K562 (cell line): Measurements from ENCODE around the gene TAX1BP1. TPM values are rescaled to one million over a fixed set of nuclear protein-coding genes. Genes with fewer than 3 reads are reported as not detected.

Experiments
- ARID3A ChIP-seq: IDR thresholded peaks from 2 replicates; pipeline ENCODE4 v1.6.1; 2012; ENCODE audit warnings: low read depth, low read length, improper control_type of control experiment, borderline replicate concordance
- ATF3 ChIP-seq, 2 experiments: fragments of 450-650 bp in 1 of 2; sonication (generic) in 1 of 2; formaldehyde crosslinking in 1 of 2; IDR thresholded peaks in 1 of 2; conservative IDR thresholded peaks in 1 of 2; 2 replicates each; pipeline versions ENCODE4 v1.6.1 to v1.8.1; 2016 to 2023; ENCODE audit warnings: mild to moderate bottlenecking in 2 of 2, moderate library complexity in 2 of 2, inconsistent platforms in 1 of 2, missing genetic modification reagents in 1 of 2
- BCL6 ChIP-seq: fragments of 250-450 bp; sonication (Bioruptor Pico); IDR thresholded peaks from 2 replicates; pipeline ENCODE4 v1.4.0; 2020
- BRD9 ChIP-seq: fragments of 450-650 bp; IDR thresholded peaks from 2 replicates; pipeline ENCODE4 v1.6.1; 2018; ENCODE audit warnings: low read depth; ENCODE audit not compliant: partially characterized antibody
- CBX1 ChIP-seq: sonication (generic); IDR thresholded peaks from 2 replicates; pipeline ENCODE4 v1.6.1; 2016; ENCODE audit warnings: antibody characterized with exemption, low read depth, mild to moderate bottlenecking
- CTCF ChIP-seq, 3 experiments: IDR thresholded peaks in 2 of 3; conservative IDR thresholded peaks in 1 of 3; 2 replicates each; pipeline ENCODE4 v1.5.1; 2011 to 2012; ENCODE audit warnings: low read length in 3 of 3, mild to moderate bottlenecking in 3 of 3, control low read depth in 2 of 3, improper control_type of control experiment in 1 of 3, inconsistent platforms in 1 of 3, low read depth in 1 of 3, mixed read lengths in 1 of 3, moderate library complexity in 1 of 3; ENCODE audit not compliant: insufficient read depth in 2 of 3
- FOXM1 ChIP-seq, 2 experiments: fragments of 450-650 bp in 1 of 2; sonication (generic) in 1 of 2; formaldehyde crosslinking in 1 of 2; IDR thresholded peaks; 2 replicates each; pipeline versions ENCODE4 v1.6.1 to v1.9.0; 2017 to 2022; ENCODE audit warnings: low read depth in 2 of 2, mild to moderate bottlenecking in 2 of 2, missing genetic modification reagents in 1 of 2, moderate library complexity in 1 of 2
- HMBOX1 ChIP-seq: sonication (generic); IDR thresholded peaks from 2 replicates; pipeline ENCODE4 v1.6.1; 2016
- JUND ChIP-seq, 2 experiments: IDR thresholded peaks; 2 replicates in 1 of 2; 3 replicates in 1 of 2; pipeline ENCODE4 v1.6.1; 2011; ENCODE audit warnings: borderline replicate concordance in 2 of 2, low read depth in 2 of 2, low read length in 2 of 2, improper control_type of control experiment in 1 of 2, missing biosample characterization in 1 of 2, missing genetic modification characterization in 1 of 2, missing genetic modification reagents in 1 of 2
- NR0B1 ChIP-seq: fragments of 450-650 bp; IDR thresholded peaks from one replicate; pipeline ENCODE4 v1.6.1; 2018; ENCODE audit warnings: mild to moderate bottlenecking, moderate library complexity; ENCODE audit not compliant: partially characterized antibody
- PKNOX1 ChIP-seq: fragments of 450-650 bp; IDR thresholded peaks from 2 replicates; pipeline ENCODE4 v1.6.1; 2016
- RFX5 ChIP-seq: IDR thresholded peaks from 2 replicates; pipeline ENCODE4 v1.6.1; 2011; ENCODE audit warnings: low read depth, mild to moderate bottlenecking, improper control_type of control experiment, low read length
- SMARCE1 ChIP-seq: fragments of 450-650 bp; IDR thresholded peaks from 2 replicates; pipeline ENCODE4 v1.7.1; 2016; ENCODE audit warnings: mild to moderate bottlenecking
- TARDBP ChIP-seq: fragments of 450-650 bp; IDR thresholded peaks from 2 replicates; pipeline ENCODE4 v1.6.1; 2016
- ZBED1 ChIP-seq: IDR thresholded peaks from 2 replicates; pipeline ENCODE4 v1.6.1; 2014
- polyA plus RNA-seq, 8 experiments: library from polyadenylated mRNA; depleted of rRNA in 4 of 8; stranded (reverse) in 5 of 8; unstranded in 3 of 8; fragments of >200 nt; fragmentation: Nextera tagmentation in 2 of 8; fragmentation: Illumina TruSeq in 1 of 8; extraction: Ambion mirVana in 2 of 8; extraction: Trizol in 1 of 8; gene quantifications; 2 replicates each; pipeline versions ENCODE4 v1.2.1 to v1.2.3, GENCODE V29; 2011 to 2014; ENCODE audit warnings: inconsistent platforms in 1 of 8, missing spikeins in 1 of 8
- total RNA-seq, 7 experiments: library from RNA; depleted of rRNA in 6 of 7; stranded (reverse); fragments of >200 nt in 6 of 7; fragmentation: Illumina TruSeq in 2 of 7; extraction: Trizol in 2 of 7; gene quantifications; 2 replicates each; pipeline versions ENCODE4 v1.2.1 to v1.2.3, GENCODE V29; 2011 to 2021; ENCODE audit warnings: low replicate concordance in 1 of 7

Gene TAX1BP1
- total and polyA plus RNA-seq, 9 of the 15 experiments (the other 6 are each of a cell fraction or from before 2014, with no cell fraction given) = 49.0 to 119 (median 75.9) TPM

GRCh38 chr7:27784399-27785053, 44.6 kb downstream of the TAX1BP1 start (continued):
- TF ChIP-seq NR0B1 (no peak), BRD9 (peak; percentile 44), ZBED1 (peak; percentile 98), CBX1 (no peak), PKNOX1 (0 out of 2 replicates have a peak, but pooled peaks have one; percentile 13), FOXM1 (IDR thresholded peaks at IDR 0.05; ENCODE audit: low read depth) (peak; percentile 52; the same call in 1 of the 2 replicates), FOXM1 (CRISPR knock-in tag; IDR thresholded peaks at IDR 0.05; ENCODE audit: low read depth) (no peak), HMBOX1 (peak; percentile 74; the same call in 1 of the 2 replicates), CTCF (IDR thresholded peaks at IDR 0.05 in 2 of 3, conservative IDR thresholded peaks at IDR 0.05 in 1 of 3; ENCODE audit: insufficient read depth in 2 of 3, low read depth in 1 of 3, low read length in 3 of 3) (peak; percentile 41 to 64 (median 56); a peak in 5 of 6 replicates), BCL6 (no peak), JUND (IDR thresholded peaks at IDR 0.05; ENCODE audit: borderline replicate concordance, low read depth, low read length) (peak; percentile 42; the same call in 1 of the 2 replicates), JUND (tag; IDR thresholded peaks at IDR 0.05; ENCODE audit: borderline replicate concordance, low read depth, low read length) (peak; percentile 50; the same call in 1 of the 3 replicates), ARID3A (0 out of 2 replicates have a peak, but pooled peaks have one; percentile 60), RFX5 (no peak), ATF3 (IDR thresholded peaks at IDR 0.05) (peak; percentile 27; the same call in 1 of the 2 replicates), ATF3 (CRISPR knock-in tag; conservative IDR thresholded peaks at IDR 0.05) (no peak), TARDBP (no peak), SMARCE1 (peak; percentile 21; the same call in 1 of the 2 replicates)
